Measurements from ENCODE around the gene GLIS2. TPM values are rescaled to one million over a fixed set of nuclear protein-coding genes. Genes with fewer than 3 reads are reported as not detected.

Gene GLIS2
- total and polyA plus RNA-seq, 4 donors = 0.68 to 1.4 (median 1.1) TPM

- no peak for TF ChIP-seq HNF4A (conservative IDR thresholded peaks at IDR 0.05)
- TF ChIP-seq MAX (IDR thresholded peaks at IDR 0.05) = no peak
- TF ChIP-seq HNF4G (IDR thresholded peaks at IDR 0.05) = no peak
- no peak for TF ChIP-seq RAD21 (IDR thresholded peaks at IDR 0.05)
- no peak for TF ChIP-seq YY1 (IDR thresholded peaks at IDR 0.05)
- no peak for TF ChIP-seq JUND (IDR thresholded peaks at IDR 0.05)
- no peak for TF ChIP-seq RXRA (IDR thresholded peaks at IDR 0.05)
- TF ChIP-seq CTCF (IDR thresholded peaks at IDR 0.05; ENCODE audit: low read depth, low read length, missing input control) = no peak
- no peak for TF ChIP-seq ZBTB33 (IDR thresholded peaks at IDR 0.05)
- no peak for TF ChIP-seq TAF1 (conservative IDR thresholded peaks at IDR 0.05)
- no peak for TF ChIP-seq GABPA (IDR thresholded peaks at IDR 0.05 in 1 of 2, conservative IDR thresholded peaks at IDR 0.05 in 1 of 2)
- TF ChIP-seq ATF3 (IDR thresholded peaks at IDR 0.05) = no peak
- TF ChIP-seq FOXA2 (IDR thresholded peaks at IDR 0.05) = no peak
- no peak for TF ChIP-seq NR2F2 (IDR thresholded peaks at IDR 0.05)
- TF ChIP-seq SP1 (IDR thresholded peaks at IDR 0.05) = no peak
- TF ChIP-seq REST (IDR thresholded peaks at IDR 0.05) = no peak
- TF ChIP-seq EGR1 (IDR thresholded peaks at IDR 0.05; ENCODE audit: low read depth in 2 of 2) = no peak
- no peak for TF ChIP-seq FOXA1 (IDR thresholded peaks at IDR 0.05)
- peaks cover 0 to 10% (median 5%) of the 10 kb centered on the region in 4 donors for H3K36me3 ChIP-seq (ENCODE audit: control insufficient read depth in 4 of 4, insufficient read depth in 3 of 4, low read depth in 1 of 4, low read length in 3 of 4)
- peaks cover 12 to 46% (median 34%) of the 10 kb centered on the region in 4 donors for H3K4me1 ChIP-seq (ENCODE audit: control insufficient read depth in 4 of 4, insufficient read depth in 4 of 4, low read length in 3 of 4)
- no peaks in the 10 kb centered on the region for H3K27me3 ChIP-seq (ENCODE audit: control insufficient read depth in 4 of 4, insufficient read depth in 4 of 4, low read length in 3 of 4)
- no peaks in the 10 kb centered on the region for H3K9me3 ChIP-seq (ENCODE audit: control insufficient read depth in 4 of 4, low read length in 3 of 4)
- 74% methylated on average over 26 of the region's 26 CpGs for WGBS
- H3K27ac ChIP-seq (ENCODE audit: low read depth in 1 of 2, low read length in 2 of 2) = peak overlapping the region; percentile 79 to 94
- H3K4me3 ChIP-seq (ENCODE audit: low read depth in 1 of 3, low read length in 3 of 3) = no peak overlapping the region
- no peak overlapping the region for H3K9ac ChIP-seq (ENCODE audit: low read depth in 1 of 2, low read length in 2 of 2)
- DNase-seq (ENCODE audit: low spot score) = no peak
Measured at GRCh38 chr16:4344983-4345835, 29.3 kb downstream of the GLIS2 start.

Measured in liver (tissue), 9 donors.